CD4-positive, alpha-beta T cell (primary cell): ENCODE measurements around the gene TBC1D14. TPM values are rescaled to one million over a fixed set of nuclear protein-coding genes. Genes with fewer than 3 reads are reported as not detected.

Experiments used
- ATAC-seq: fragments of 200-7000 bp; cut with Tn5 transposase; one replicate; pipeline ENCODE4 v1.10.0; 2022; ENCODE audit warnings: mild to moderate bottlenecking; ENCODE audit not compliant: poor library complexity
- CTCF ChIA-PET: fragments of 350-600 bp; sonication (Branson Sonifier 250); formaldehyde crosslinking; loops from one replicate; lab custom pipeline; 2021; ENCODE audit warnings: antibody characterized with exemption, inconsistent platforms; lab: Charles Lee
- POLR2A ChIA-PET: fragments of 350-600 bp; sonication (Branson Sonifier 250); formaldehyde crosslinking; loops from one replicate; lab custom pipeline; 2021; ENCODE audit warnings: antibody characterized with exemption, inconsistent platforms; lab: Charles Lee
- DNase-seq, 14 experiments: peaks; one replicate each; pipeline ENCODE4 v3.0.0-alpha.2; 2013 to 2020; ENCODE audit warnings: mixed read lengths in 2 of 14
- H3K27ac ChIP-seq, 2 donors: one replicate each; pipeline versions ENCODE4 v1.5.1 to v1.7.0; 2013; ENCODE audit warnings: low read length in 2 of 2, low read depth in 1 of 2, mild to moderate bottlenecking in 1 of 2
- H3K27me3 ChIP-seq, 2 experiments: 1 replicate in 1 of 2; 2 replicates in 1 of 2; pipeline versions ENCODE4 v1.6.1 to v1.7.0; 2013; ENCODE audit warnings: low read length in 2 of 2, control low read depth in 1 of 2, mild to moderate bottlenecking in 1 of 2, moderate library complexity in 1 of 2; ENCODE audit not compliant: insufficient read depth in 2 of 2, control insufficient read depth in 1 of 2
- H3K36me3 ChIP-seq: one replicate; pipeline ENCODE4 v1.6.1; 2013; ENCODE audit warnings: low read length, control low read depth; ENCODE audit not compliant: insufficient read depth
- H3K4me1 ChIP-seq: one replicate; pipeline ENCODE4 v1.6.1; 2013; ENCODE audit warnings: low read length, control low read depth; ENCODE audit not compliant: insufficient read depth
- H3K4me3 ChIP-seq: one replicate; pipeline ENCODE4 v1.5.1; 2013; ENCODE audit warnings: mild to moderate bottlenecking, low read length, moderate library complexity
- H3K9me3 ChIP-seq, 2 experiments: 1 replicate in 1 of 2; 2 replicates in 1 of 2; pipeline versions ENCODE4 v1.6.1 to v1.7.0; 2013; ENCODE audit warnings: low read length in 2 of 2, mild to moderate bottlenecking in 2 of 2, control low read depth in 1 of 2, moderate library complexity in 1 of 2; ENCODE audit not compliant: control insufficient read depth in 1 of 2, insufficient read depth in 1 of 2
- H3K27ac Mint-ChIP-seq: one replicate; pipeline ENCODE4 v1.8.0; 2020; ENCODE audit warnings: mixed read lengths
- H3K27me3 Mint-ChIP-seq: one replicate; pipeline ENCODE4 v1.8.0; 2021; ENCODE audit warnings: mixed read lengths
- H3K36me3 Mint-ChIP-seq: one replicate; pipeline ENCODE4 v1.8.0; 2021; ENCODE audit warnings: low read depth, mixed read lengths
- H3K4me1 Mint-ChIP-seq: one replicate; pipeline ENCODE4 v1.8.0; 2021; ENCODE audit warnings: low read depth, mixed read lengths
- H3K4me3 Mint-ChIP-seq: one replicate; pipeline ENCODE4 v1.8.0; 2020; ENCODE audit warnings: mild to moderate bottlenecking, mixed read lengths
- H3K9me3 Mint-ChIP-seq: one replicate; pipeline ENCODE4 v1.8.0; 2020; ENCODE audit warnings: mixed read lengths
- CTCF ChIP-seq: fragments of 200-600 bp; IDR thresholded peaks from one replicate; pipeline ENCODE4 v1.8.0; 2022; ENCODE audit warnings: antibody characterized with exemption, mild to moderate bottlenecking
- intact Hi-C, 2 experiments: fragments of 100-400 bp; cut with DNase I in 1 of 2; cut with micrococcal nuclease in 1 of 2; formaldehyde crosslinking; loops; one replicate each; pipeline versions ENCODE4 v1.15.1 to v1.9.0; 2023 to 2025; cut with DNase I, micrococcal nuclease
- total RNA-seq, 174 experiments: library from RNA in 2 of 174; stranded (reverse) in 2 of 174; gene quantifications; one replicate each; pipeline ENCODE4 v1.2.3 and lab custom pipeline; 2021 to 2026

The TBC1D14 gene
- total RNA-seq, 2 experiments from 2014 or later, result 31.2 to 34.1 TPM

- Mint-ChIP-seq H3K4me1 (peaks cover 8% of the 10 kb centered on the region), H3K9me3 (no peaks in the 10 kb centered on the region), H3K36me3 (peaks cover 85% of the 10 kb centered on the region), H3K4me3 (no peak overlapping the region), H3K27ac (no peak overlapping the region), H3K27me3 (no peaks in the 10 kb centered on the region)
- DNase-seq (peak in 1 of 14 experiments; percentile 12), ATAC-seq (no peak)
- peaks cover 15% of the 10 kb centered on the region for H3K4me1 ChIP-seq
- intact Hi-C loops, result no loop called here
- ChIA-PET CTCF (no interaction called here), POLR2A (no interaction called here)
- H3K27me3 ChIP-seq, result no peaks in the 10 kb centered on the region
- no peak for TF ChIP-seq CTCF
- no peak overlapping the region for H3K4me3 ChIP-seq
- H3K27ac ChIP-seq, result no peak overlapping the region
- H3K9me3 ChIP-seq, result no peaks in the 10 kb centered on the region
- H3K36me3 ChIP-seq, result peaks cover 85% of the 10 kb centered on the region
Observed at GRCh38 chr4:7003176-7003878, 93.7 kb downstream of the TBC1D14 start.

DNA sequence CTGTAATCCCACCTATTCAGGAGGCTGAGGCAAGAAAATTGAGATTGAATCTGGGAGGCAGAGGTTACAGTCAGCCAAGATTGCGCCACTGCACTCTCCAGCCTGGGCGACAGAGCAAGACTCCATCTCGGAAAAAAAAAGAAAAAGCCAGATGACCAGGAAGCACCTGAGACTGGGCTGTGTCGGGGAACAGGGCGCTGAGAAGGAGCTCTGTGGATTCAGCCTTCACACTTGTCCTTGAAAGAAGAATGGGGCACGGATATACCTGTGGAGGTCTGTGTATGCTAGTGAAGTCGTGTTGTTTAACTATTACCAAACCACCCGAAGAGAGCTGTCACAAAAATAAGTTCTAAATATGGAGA, 94.2 kb downstream of the TBC1D14 start:
- H3K27me3 Mint-ChIP-seq, result no peaks in the 10 kb centered on the region
- no peak overlapping the region for H3K27ac Mint-ChIP-seq
- H3K36me3 ChIP-seq, result peaks cover 86% of the 10 kb centered on the region
- no peaks in the 10 kb centered on the region for H3K9me3 ChIP-seq
- CTCF ChIA-PET, result no interaction called here
- H3K4me3 Mint-ChIP-seq, result no peak overlapping the region
- DNase-seq, result no peak
- no peak for ATAC-seq
- H3K36me3 Mint-ChIP-seq, result peaks cover 88% of the 10 kb centered on the region
- H3K4me3 ChIP-seq, result no peak overlapping the region
- H3K9me3 Mint-ChIP-seq, result no peaks in the 10 kb centered on the region
- H3K4me1 Mint-ChIP-seq, result peaks cover 7% of the 10 kb centered on the region
- no peaks in the 10 kb centered on the region for H3K27me3 ChIP-seq
- intact Hi-C loops, result no loop called here
- H3K27ac ChIP-seq, result no peak overlapping the region
- POLR2A ChIA-PET, result no interaction called here
- H3K4me1 ChIP-seq, result peaks cover 12% of the 10 kb centered on the region
- no peak for TF ChIP-seq CTCF

DNA sequence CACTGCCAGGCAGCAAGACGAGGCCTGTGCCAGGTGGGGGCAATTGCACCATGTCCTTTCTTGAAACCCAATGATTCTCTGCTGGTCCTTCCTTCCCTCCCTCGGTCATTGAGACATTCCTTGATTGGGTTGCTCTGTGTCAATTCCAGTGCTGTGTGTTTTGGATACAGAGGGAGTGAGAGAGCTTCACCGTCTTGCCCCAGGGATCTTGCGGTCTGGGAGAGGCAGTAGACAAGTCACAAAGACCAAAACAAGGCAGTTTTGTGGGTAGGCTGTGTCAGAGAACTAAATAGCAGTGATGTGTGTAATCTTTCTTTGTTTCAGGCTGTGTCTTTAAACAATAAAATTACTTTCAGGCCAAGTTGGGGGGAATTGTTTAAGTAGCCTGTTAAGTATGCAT, 94.7 kb downstream of the TBC1D14 start:
- no peak overlapping the region for H3K4me3 Mint-ChIP-seq
- ChIA-PET CTCF (no interaction called here), POLR2A (no interaction called here)
- DNase-seq (no peak), ATAC-seq (no peak)
- Histone ChIP-seq H3K4me3 (no peak overlapping the region), H3K4me1 (peaks cover 7% of the 10 kb centered on the region), H3K36me3 (peaks cover 86% of the 10 kb centered on the region), H3K9me3 (no peaks in the 10 kb centered on the region), H3K27ac (no peak overlapping the region), H3K27me3 (no peaks in the 10 kb centered on the region)
- peaks cover 88% of the 10 kb centered on the region for H3K36me3 Mint-ChIP-seq
- no peak for TF ChIP-seq CTCF
- H3K9me3 Mint-ChIP-seq, result no peaks in the 10 kb centered on the region
- intact Hi-C loops, result no loop called here
- peaks cover 2% of the 10 kb centered on the region for H3K4me1 Mint-ChIP-seq
- H3K27me3 Mint-ChIP-seq, result no peaks in the 10 kb centered on the region
- H3K27ac Mint-ChIP-seq, result no peak overlapping the region
